ENCODE data around the gene WHRN.
A peak's percentile ranks its signal among the peaks of the same experiment; 100 is the strongest.

The WHRN gene

DNA sequence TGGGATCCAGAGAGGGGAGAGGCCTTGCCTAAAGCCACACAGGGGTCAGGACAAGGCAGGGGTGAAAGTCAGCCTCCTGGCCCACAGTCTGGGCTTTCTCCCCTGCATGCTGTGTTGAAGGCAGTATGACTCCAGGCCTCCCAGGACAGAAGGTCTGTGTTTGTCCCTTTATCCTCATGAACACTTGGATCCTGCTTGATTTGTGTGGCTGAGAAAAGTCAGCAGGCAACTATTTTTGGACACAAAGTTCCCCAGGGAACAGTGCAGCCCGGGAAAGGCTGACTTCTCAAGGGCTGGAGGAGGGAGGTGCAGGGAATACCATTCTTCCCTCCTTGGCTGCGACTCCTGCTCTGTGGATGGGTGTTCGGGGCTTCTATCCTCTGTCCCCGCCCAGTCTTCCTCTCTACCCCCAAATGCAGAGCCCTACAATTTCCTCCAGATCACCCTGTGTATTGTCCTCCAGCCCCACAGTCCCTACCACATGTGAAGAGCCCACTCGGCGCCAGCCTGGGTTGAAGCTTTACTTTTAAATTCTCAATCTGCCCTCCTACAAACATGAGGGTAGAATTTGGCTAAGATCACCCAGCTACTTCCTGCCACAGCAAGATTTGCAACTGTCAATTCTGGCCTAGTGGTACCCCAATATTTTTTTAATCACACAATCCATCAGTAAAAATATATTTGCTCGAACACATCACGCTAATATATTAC lies 121.6 kb downstream of the WHRN start:
- peak; percentile 43 for DNase-seq (ENCODE audit: low read depth, low spot score)

DNA sequence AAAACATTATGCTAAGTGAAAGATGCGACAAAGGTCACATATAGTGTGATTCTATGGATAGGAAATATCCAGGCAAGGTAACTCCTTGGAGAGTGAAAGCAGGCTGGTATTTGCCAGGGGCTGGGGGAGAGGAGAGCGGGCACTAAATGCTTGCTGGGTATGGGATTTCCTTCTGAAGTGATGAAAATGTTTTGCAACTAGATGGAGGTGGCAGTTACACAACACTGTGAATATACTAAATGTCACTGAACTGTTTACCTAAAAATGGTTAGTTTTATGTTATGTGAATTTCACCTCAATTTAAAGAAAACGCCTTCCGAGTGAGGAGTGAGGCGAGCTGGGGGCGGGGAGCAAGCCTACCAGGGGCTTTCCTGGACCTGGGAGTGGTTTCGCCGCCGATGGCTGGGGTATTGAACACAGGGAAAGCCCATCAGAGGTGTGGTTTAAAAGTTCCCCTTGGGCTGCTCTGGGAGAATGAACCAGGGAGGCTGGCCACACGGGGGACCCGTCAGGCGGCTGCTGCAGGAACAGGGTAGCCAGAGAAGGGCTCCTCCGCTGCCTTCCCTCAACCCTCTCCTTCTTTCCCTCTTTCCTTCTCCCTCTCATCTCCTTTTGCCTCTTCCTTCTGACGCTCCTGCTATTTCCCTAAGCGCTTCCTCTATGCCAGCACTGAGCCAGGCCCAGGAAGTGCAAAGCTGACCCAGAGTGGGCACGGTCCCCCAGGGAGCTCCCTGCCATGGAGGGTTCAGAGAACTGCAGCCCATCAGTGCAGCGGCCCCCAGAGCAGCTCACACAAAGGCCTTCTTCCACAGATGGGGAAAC lies 122.4 kb downstream of the WHRN start:
- DNase-seq (ENCODE audit: low read depth, low spot score), result peak; percentile 29

- no peak for DNase-seq (ENCODE audit: low read depth, low spot score)
Measured at GRCh38 chr9:114378883-114379282, 126.4 kb downstream of the WHRN start.

DNA sequence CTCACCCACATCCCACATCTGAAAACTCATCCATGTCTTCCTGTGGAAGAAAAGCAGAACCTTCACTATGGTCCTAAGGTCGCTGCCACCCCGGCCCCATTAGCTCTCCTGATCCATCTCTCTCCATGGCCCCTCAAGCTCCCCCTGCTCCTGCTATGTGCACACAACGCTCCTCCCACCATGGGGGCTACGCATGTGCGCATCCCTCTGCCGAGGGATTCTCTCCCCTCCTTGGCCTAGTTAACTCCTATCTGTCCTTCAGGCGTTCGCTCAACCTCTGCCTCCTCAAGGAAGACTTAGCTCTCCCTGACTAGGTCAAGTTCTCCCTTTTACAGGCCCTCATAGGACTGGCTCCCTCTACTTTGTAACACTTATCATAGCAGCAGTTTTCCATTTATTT lies 127.3 kb downstream of the WHRN start:
- DNase-seq (ENCODE audit: low read depth, low spot score), result no peak

DNA sequence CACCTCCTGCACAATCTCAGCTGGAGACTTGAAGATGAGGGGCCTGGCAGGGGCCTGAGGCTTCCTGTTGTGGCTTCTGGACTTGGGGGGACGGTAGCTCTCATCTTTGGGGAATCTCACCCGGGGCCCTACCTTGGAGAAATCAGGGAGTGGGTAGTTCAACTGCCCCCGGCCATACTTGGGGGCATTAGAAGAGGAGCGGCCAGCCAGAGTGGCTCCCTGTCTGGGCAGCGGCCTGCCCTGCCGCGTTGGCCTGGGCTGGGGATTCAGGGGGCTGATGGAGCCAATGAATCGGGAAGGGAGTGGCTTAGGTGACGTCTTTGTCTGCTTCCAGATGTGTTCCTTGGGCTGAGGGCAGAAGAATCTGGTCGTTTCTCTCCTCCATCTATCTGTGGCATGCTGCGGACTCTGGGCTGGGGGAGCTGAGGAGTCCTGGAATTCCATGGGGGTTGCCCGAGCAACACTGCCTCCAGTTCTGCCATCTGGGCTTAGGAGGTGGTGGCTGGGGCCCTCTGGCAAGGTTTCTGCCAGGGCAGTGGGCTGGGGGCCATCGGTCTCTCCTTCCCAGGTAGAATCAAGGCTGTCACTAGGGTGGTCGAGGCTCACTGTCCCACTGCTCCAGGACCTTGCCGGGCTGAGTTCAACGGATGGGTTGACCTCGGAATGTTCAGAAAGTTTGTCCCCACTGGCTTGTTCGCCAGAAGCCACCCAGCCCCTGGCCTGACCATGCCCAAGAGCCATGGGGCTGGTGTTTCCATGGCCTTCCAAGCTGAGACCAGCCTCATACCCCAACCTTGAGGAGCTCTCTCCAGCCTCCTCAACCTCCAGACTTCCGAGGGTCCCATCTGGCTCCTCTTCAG lies 128.5 kb downstream of the WHRN start:
- no peak for DNase-seq (ENCODE audit: low read depth, low spot score)

DNA sequence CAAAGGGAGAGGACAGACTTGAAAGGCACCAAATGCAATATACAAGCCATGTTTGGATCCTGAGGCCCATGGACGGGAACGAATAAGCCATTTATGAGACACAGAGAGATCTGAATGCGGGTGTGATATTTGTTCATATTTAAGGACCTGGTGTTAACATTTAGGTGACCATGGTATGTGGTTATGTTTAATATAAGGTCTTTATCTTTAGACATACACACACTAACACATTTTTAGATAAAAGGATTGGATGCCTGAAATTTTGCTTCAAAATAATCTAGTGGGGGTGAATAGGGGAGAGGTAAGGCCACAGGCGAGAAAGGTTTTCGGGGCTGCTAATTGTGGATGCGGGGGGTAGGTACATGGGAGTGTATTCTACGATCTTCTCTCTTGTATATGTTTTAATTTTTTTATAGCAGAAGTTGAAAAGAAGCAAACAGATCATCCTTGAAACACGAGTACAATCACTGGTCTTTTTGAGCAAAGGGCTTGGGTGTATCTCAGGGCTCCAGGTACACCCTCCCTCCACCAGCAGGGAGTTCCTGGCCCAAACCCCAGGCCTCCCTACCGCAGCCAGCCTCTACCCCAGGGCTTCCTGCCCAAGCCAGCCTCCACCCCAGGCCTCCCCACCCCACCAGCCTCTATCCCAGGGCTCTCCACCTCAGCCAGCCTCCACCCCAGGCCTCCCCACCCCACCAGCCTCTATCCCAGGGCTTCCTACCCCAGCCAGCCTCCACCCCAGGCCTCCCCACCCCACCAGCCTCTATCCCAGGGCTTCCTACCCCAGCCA lies 129.7 kb downstream of the WHRN start:
- DNase-seq (ENCODE audit: low read depth, low spot score), result no peak

GRCh38 chr9:114374936-114375335 lies 130.3 kb downstream of the WHRN start:
- DNase-seq (ENCODE audit: low read depth, low spot score), result no peak

DNA sequence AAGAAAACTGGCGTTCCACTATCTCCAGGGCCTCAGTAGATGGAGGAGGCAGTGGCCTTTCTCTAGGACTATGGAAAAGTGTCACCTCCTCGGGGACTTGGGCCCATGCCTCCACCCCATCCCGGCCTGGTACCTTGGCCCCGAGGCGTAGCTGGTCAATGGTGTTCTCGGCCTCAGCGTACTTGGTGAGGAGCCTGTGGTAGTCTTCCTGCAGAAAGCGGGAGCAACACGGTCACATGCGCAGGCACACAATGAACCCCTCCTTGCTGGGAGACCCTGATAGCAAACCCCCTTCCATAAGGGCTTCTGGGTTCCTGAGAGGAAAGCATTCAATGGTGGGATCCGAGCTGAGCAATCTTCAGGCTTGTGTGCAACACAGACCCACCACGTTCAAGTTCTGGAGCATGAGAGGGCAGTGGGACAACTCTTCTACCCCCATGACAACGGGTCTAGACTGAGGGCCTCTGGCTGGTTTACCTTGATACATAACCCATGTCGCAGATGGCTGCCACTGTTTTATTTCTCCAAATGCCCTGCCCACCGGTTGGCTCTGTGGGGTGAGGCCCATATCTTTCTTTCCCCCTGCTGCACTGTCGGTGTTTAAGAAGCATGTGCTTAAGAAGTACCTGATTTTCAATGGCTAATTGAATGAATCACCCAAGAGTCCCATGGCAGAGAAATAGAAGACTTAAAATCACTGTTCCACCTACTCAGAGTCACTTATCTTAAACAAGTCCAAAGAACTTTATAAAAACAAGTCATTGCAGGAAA lies 131.1 kb downstream of the WHRN start:
- no peak for DNase-seq (ENCODE audit: low read depth, low spot score)

- no peak for DNase-seq (ENCODE audit: low read depth, low spot score)
Measured at GRCh38 chr9:114372921-114373448, 132.3 kb downstream of the WHRN start.

GRCh38 chr9:114371973-114372917 lies 133.0 kb downstream of the WHRN start:
- DNase-seq (ENCODE audit: low read depth, low spot score), result no peak

GRCh38 chr9:114371343-114371944 lies 133.8 kb downstream of the WHRN start:
- DNase-seq (ENCODE audit: low read depth, low spot score), result no peak

GRCh38 chr9:114370968-114371320 lies 134.3 kb downstream of the WHRN start:
- no peak for DNase-seq (ENCODE audit: low read depth, low spot score)

DNA sequence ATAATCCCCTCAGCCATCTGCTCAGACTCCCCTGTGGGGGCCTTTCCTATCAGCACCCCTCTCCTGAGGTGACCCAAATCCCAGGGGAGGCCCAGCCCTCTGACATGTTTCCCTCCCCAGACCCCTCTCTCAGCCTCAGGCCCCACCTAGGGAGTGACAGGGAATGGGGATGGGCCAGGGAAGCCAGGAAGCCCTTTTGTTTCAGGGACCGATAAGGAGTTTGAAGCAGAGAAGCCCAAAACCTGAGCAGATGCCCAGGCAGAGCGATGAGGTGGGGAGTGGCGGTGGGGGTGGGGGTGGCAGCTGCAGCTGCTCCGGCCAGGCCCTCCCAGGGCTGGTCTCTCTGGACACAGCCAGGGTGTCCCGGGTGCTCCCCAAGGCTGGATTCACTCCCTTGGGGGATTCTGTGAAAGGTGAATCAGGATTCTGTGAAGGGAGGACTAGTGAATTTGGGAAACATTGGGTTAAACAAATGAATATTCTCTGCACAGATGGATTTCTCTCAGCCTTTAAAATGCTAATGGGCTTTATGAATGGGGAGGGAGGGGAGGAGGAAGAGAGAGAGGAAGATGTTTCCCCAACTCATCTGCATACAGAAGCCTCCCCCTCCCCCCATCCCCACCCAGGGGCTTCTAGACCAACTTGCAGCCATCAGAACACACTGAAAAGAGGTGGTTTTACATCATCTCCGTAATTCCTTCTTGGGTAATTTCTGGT lies 134.9 kb downstream of the WHRN start:
- DNase-seq (ENCODE audit: low read depth, low spot score), result no peak

GRCh38 chr9:114369216-114370130 lies 135.8 kb downstream of the WHRN start:
- DNase-seq (ENCODE audit: low read depth, low spot score), result no peak

DNA sequence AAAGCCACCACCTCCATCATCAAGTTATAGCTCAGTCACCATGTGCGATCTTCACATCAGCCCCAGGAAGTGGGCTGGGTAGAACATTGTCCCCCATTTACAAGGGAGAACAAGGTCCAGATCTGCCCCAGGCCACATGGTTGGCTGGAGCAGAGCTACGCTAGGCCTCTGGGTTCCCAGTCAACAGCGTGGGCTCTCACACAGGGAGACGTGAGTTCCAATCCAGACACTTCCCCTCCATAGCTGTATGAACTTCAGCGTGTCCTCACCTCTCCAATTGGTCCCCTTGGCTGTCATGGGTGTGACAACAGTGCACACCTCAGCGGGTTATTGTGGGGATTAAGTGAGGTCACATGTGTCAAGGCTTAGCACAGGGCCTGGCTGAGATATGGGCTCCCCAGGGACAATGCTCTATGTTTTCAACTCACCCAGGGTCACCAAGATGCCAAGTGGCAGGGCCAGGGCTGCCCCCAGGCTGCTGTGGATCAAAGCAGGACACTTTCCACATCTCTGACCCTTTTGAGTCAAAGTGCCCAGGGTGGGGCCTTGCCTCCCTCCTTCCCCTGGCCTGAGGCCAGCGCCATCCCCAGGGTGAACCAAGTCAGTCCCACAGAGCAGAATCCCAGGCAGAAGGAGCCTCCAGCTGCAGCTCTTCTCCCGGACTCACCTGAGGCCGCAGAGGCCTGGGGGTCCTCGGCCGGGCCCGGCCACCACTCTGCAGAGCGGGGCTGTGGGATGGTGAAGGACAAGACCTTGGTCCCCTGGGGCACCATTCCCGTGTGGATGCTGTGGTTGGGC lies 137.3 kb downstream of the WHRN start:
- DNase-seq (ENCODE audit: low read depth, low spot score), result no peak

DNA sequence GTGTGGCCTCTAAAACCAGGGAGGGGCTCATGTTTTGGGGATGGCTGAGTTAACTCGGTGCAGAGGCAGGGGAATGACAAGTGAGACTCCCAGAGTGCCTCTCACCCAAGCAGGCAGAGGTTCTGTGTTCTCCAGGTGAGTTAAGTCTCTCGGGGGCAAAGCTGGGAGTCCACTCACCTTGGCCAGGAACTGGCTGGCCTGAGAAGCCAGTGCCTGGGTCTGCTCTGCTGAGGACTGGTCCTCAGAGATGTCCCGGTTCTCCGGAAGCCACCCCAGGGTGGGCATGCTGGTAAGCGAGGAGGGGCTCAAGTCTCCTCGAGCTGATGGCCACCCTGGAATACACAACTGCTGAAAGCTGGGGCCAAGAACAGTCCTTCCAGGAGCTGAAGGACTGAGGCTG lies 137.9 kb downstream of the WHRN start:
- no peak for DNase-seq (ENCODE audit: low read depth, low spot score)
